H1 (cell line): ENCODE results near the gene GGT6. TPM values are rescaled to one million over a fixed set of nuclear protein-coding genes. Genes with fewer than 3 reads are reported as not detected.

Experiments
- JUN ChIP-seq: IDR thresholded peaks from 2 replicates; pipeline ENCODE4 v1.6.1; 2011; ENCODE audit warnings: low read depth, mild to moderate bottlenecking, improper control_type of control experiment, low read length
- JUND ChIP-seq: IDR thresholded peaks from 2 replicates; pipeline ENCODE4 v1.6.1; 2011; ENCODE audit warnings: mild to moderate bottlenecking, improper control_type of control experiment, low read length
- KDM4A ChIP-seq: IDR thresholded peaks from one replicate; pipeline ENCODE4 v1.7.1; 2012; ENCODE audit warnings: low read depth, mild to moderate bottlenecking, moderate library complexity, low read length, inconsistent platforms; ENCODE audit not compliant: severe bottlenecking
- SIX5 ChIP-seq: IDR thresholded peaks from 2 replicates; pipeline ENCODE4 v1.6.1; 2011; ENCODE audit warnings: mild to moderate bottlenecking, low read depth, low read length
- polyA plus RNA-seq, 7 experiments: library from polyadenylated mRNA; depleted of rRNA in 3 of 7; stranded (reverse) in 5 of 7; unstranded in 2 of 7; fragments of >200 nt in 5 of 7; fragments of 200-250 nt in 2 of 7; gene quantifications; 1 replicate in 5 of 7; 2 replicates in 1 of 7; 4 replicates in 1 of 7; pipeline versions ENCODE4 v1.2.1 to v1.2.3, GENCODE V29; 2011 to 2013; ENCODE audit warnings: missing spikeins in 2 of 7, mixed read lengths in 2 of 7
- total RNA-seq: library from RNA; stranded (reverse); fragmentation: NEBNext Ultra II Directional; extraction: Animal tissue kit (Norgen Biotek cat#: 25700); gene quantifications from 2 replicates; pipeline ENCODE4 v1.2.1, GENCODE V29; 2021
- TF ChIP-seq, protein P1 (sequence below): fragments of 300-600 bp; sonication (generic); IDR thresholded peaks from 2 replicates; pipeline ENCODE4 v1.7.1; 2012; ENCODE audit warnings: low read length, moderate library complexity, mild to moderate bottlenecking, inconsistent platforms; ENCODE audit not compliant: insufficient replicate concordance
- TF ChIP-seq, protein P2 (sequence below), 3 experiments: IDR thresholded peaks; 1 replicate in 2 of 3; 2 replicates in 1 of 3; pipeline versions ENCODE4 v1.5.1 to v1.6.1; 2011; ENCODE audit warnings: low read length in 3 of 3, mild to moderate bottlenecking in 3 of 3, inconsistent platforms in 2 of 3, low read depth in 1 of 3, moderate library complexity in 1 of 3; ENCODE audit not compliant: insufficient read depth in 1 of 3; ENCODE audit errors: control extremely low read depth in 1 of 3

GGT6 gene
- total and polyA plus RNA-seq, 2 of the 8 experiments (the other 6 are each of a cell fraction or from before 2014, with no cell fraction given) = 0.18 TPM; not detected in 1

DNA sequence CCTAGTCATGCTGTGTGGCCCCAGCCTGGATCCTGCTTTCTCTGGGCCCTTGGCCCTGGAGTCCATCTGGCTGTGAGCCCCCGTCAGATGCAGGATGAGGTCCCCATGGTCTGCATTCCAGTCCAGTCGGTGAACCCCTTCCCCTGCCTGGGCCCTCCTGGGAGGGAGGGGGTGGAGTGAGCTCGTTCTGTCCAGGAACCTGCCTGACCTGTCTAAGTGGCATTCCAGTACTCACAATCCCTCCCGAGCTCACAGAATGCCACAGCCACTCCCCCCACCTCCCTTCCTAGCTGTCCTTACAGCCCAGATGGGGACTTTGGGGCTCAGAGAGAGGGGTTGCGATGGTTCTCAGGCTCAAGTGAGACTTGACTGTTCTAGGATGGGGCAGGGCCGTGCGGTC, 46.2 kb downstream of the GGT6 start (continued):
- TF ChIP-seq, protein P1, sequence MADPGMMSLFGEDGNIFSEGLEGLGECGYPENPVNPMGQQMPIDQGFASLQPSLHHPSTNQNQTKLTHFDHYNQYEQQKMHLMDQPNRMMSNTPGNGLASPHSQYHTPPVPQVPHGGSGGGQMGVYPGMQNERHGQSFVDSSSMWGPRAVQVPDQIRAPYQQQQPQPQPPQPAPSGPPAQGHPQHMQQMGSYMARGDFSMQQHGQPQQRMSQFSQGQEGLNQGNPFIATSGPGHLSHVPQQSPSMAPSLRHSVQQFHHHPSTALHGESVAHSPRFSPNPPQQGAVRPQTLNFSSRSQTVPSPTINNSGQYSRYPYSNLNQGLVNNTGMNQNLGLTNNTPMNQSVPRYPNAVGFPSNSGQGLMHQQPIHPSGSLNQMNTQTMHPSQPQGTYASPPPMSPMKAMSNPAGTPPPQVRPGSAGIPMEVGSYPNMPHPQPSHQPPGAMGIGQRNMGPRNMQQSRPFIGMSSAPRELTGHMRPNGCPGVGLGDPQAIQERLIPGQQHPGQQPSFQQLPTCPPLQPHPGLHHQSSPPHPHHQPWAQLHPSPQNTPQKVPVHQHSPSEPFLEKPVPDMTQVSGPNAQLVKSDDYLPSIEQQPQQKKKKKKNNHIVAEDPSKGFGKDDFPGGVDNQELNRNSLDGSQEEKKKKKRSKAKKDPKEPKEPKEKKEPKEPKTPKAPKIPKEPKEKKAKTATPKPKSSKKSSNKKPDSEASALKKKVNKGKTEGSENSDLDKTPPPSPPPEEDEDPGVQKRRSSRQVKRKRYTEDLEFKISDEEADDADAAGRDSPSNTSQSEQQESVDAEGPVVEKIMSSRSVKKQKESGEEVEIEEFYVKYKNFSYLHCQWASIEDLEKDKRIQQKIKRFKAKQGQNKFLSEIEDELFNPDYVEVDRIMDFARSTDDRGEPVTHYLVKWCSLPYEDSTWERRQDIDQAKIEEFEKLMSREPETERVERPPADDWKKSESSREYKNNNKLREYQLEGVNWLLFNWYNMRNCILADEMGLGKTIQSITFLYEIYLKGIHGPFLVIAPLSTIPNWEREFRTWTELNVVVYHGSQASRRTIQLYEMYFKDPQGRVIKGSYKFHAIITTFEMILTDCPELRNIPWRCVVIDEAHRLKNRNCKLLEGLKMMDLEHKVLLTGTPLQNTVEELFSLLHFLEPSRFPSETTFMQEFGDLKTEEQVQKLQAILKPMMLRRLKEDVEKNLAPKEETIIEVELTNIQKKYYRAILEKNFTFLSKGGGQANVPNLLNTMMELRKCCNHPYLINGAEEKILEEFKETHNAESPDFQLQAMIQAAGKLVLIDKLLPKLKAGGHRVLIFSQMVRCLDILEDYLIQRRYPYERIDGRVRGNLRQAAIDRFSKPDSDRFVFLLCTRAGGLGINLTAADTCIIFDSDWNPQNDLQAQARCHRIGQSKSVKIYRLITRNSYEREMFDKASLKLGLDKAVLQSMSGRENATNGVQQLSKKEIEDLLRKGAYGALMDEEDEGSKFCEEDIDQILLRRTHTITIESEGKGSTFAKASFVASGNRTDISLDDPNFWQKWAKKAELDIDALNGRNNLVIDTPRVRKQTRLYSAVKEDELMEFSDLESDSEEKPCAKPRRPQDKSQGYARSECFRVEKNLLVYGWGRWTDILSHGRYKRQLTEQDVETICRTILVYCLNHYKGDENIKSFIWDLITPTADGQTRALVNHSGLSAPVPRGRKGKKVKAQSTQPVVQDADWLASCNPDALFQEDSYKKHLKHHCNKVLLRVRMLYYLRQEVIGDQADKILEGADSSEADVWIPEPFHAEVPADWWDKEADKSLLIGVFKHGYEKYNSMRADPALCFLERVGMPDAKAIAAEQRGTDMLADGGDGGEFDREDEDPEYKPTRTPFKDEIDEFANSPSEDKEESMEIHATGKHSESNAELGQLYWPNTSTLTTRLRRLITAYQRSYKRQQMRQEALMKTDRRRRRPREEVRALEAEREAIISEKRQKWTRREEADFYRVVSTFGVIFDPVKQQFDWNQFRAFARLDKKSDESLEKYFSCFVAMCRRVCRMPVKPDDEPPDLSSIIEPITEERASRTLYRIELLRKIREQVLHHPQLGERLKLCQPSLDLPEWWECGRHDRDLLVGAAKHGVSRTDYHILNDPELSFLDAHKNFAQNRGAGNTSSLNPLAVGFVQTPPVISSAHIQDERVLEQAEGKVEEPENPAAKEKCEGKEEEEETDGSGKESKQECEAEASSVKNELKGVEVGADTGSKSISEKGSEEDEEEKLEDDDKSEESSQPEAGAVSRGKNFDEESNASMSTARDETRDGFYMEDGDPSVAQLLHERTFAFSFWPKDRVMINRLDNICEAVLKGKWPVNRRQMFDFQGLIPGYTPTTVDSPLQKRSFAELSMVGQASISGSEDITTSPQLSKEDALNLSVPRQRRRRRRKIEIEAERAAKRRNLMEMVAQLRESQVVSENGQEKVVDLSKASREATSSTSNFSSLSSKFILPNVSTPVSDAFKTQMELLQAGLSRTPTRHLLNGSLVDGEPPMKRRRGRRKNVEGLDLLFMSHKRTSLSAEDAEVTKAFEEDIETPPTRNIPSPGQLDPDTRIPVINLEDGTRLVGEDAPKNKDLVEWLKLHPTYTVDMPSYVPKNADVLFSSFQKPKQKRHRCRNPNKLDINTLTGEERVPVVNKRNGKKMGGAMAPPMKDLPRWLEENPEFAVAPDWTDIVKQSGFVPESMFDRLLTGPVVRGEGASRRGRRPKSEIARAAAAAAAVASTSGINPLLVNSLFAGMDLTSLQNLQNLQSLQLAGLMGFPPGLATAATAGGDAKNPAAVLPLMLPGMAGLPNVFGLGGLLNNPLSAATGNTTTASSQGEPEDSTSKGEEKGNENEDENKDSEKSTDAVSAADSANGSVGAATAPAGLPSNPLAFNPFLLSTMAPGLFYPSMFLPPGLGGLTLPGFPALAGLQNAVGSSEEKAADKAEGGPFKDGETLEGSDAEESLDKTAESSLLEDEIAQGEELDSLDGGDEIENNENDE = no peak
- TF ChIP-seq JUN (no peak), SIX5 (no peak), JUND (no peak), KDM4A (no peak)
- TF ChIP-seq, protein P2, sequence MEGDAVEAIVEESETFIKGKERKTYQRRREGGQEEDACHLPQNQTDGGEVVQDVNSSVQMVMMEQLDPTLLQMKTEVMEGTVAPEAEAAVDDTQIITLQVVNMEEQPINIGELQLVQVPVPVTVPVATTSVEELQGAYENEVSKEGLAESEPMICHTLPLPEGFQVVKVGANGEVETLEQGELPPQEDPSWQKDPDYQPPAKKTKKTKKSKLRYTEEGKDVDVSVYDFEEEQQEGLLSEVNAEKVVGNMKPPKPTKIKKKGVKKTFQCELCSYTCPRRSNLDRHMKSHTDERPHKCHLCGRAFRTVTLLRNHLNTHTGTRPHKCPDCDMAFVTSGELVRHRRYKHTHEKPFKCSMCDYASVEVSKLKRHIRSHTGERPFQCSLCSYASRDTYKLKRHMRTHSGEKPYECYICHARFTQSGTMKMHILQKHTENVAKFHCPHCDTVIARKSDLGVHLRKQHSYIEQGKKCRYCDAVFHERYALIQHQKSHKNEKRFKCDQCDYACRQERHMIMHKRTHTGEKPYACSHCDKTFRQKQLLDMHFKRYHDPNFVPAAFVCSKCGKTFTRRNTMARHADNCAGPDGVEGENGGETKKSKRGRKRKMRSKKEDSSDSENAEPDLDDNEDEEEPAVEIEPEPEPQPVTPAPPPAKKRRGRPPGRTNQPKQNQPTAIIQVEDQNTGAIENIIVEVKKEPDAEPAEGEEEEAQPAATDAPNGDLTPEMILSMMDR (IDR thresholded peaks at IDR 0.05; ENCODE audit: control extremely low read depth in 1 of 3, insufficient read depth in 1 of 3, low read depth in 1 of 3, low read length in 3 of 3) = no peak
